HG03521 (cell line): ENCODE results near the gene C9orf57.
"Not testable (repeated sequence)": the region's sequence is repeated elsewhere in the genome, so short reads cannot be mapped to it uniquely, and the experiment has no call there.

Source experiments
- ATAC-seq: cut with Tn5 transposase; IDR thresholded peaks from one replicate; pipeline ENCODE4 v1.9.1; 2021; ENCODE audit warnings: mild to moderate bottlenecking, moderate library complexity; ENCODE audit not compliant: unreplicated experiment

The C9orf57 gene

GRCh38 chr9:72025906-72026305, 34.5 kb downstream of the C9orf57 start:
- no peak for ATAC-seq

DNA sequence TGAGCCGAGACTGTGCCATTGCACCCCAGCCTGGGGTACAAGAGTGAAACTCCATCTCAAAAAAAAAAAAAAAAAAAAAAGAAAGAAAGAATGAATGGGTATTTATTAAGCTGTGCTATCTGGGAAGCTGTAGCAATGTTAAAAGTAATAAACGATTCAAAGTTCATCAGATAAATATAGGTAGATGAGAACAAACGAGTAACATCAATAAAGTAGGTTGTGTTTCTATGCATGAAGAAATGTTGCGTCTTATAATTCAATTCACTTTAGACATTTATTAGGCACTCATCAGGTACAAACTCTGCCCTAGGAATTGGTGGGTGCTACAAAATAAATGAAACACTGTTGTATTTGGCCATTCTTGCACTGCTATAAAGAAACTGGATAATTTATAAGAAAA, 36.8 kb downstream of the C9orf57 start:
- no peak for ATAC-seq

- no peak for ATAC-seq
These were observed 37.6 kb downstream of the C9orf57 start for GRCh38 chr9:72022841-72023240.

GRCh38 chr9:72013292-72013760, 47.1 kb downstream of the C9orf57 start:
- ATAC-seq: no peak

GRCh38 chr9:72012646-72013045, 47.8 kb downstream of the C9orf57 start:
- ATAC-seq: no peak

- ATAC-seq: not testable (repeated sequence)
These were observed 52.7 kb downstream of the C9orf57 start for GRCh38 chr9:72007726-72008125.

- no peak for ATAC-seq
These were observed 53.9 kb downstream of the C9orf57 start for GRCh38 chr9:72006501-72006900.

DNA sequence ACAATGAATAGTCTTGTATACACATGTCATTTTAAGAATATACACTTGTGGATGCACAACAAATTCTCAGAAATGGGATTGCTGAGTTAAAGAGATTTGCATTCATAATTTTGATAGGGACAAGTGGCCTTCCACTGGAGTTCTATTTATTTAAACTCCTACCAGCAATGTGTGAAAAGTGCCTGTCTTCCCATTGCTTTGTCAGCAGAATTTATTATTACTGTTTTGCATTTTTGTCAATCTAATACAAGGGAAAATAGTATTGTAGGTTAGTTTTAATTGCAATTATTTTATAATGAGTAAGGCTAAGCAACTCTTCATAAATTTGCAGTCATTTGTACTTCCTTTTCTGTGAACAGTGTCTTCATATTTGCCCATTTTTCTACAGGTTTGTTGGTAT, 55.0 kb downstream of the C9orf57 start:
- no peak for ATAC-seq
